Measurements from ENCODE around the gene IGFBP2. TPM values are rescaled to one million over a fixed set of nuclear protein-coding genes. Genes with fewer than 3 reads are reported as not detected.
A peak's percentile ranks its signal among the peaks of the same experiment; 100 is the strongest.

The IGFBP2 gene
- total RNA-seq, 1 experiment from 2014 or later = 0.32 TPM

DNA sequence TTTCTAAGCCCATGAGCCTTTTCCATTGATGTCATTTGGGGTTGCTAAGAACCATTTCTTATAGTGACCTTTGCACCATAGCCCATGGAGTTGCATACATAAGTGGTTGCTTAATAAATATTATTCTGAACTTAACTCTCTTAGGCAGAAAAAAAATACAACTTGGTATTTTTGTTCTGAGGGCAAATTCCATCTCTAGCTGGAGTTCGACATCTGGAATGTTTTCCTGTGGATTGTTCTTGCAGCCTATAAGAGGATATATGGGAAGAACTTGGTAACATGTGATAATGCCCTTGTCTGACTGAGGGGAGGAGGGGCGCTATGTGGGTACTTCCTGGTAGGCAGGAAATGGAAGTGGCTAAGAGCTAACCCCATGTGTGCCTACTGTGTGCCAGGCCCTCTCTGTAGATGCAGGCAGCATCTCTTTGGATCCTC, 20.7 kb downstream of the IGFBP2 start:
- H3K36me3 ChIP-seq = no peaks in the 10 kb centered on the region
- no peak overlapping the region for H3K27ac ChIP-seq
- no peaks in the 10 kb centered on the region for H3K9me3 ChIP-seq (replicated peaks)
- H3K4me1 ChIP-seq (replicated peaks) = 0 out of 2 replicates have a peak, but pooled peaks cover 6% of the 10 kb centered on the region
- H3K4me3 ChIP-seq = no peak overlapping the region
- no peaks in the 10 kb centered on the region for H3K27me3 ChIP-seq (replicated peaks)
- no peak for DNase-seq (ENCODE audit: low read depth in 1 of 2, low spot score in 2 of 2)

DNA sequence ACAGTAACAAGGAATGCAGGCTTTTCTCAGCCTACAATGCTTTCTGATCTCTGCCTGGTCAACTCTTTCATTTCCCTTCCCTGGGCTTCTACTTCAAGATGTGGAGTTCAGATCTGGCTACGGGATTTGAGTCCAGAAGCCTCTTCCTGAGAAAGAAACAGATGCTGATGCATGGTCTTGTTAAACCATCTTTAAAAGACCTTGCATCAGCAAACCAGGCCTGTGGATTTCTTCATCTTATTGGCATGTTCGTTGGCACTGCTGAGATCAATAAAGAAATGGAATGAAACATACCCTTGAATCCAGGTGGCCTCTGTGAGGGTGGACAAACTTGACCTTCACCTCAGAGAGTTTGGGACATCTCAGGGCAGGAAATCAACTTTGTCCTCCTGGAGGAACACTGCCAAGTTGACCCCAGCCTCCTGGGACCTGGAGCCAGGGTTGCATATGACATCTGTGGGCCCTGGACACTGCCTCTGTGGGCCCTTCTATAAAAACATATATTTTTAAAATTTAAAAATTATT, 21.4 kb downstream of the IGFBP2 start:
- 0 out of 2 replicates have a peak, but pooled peaks cover 6% of the 10 kb centered on the region for H3K4me1 ChIP-seq (replicated peaks)
- H3K27me3 ChIP-seq (replicated peaks) = no peaks in the 10 kb centered on the region
- H3K4me3 ChIP-seq = no peak overlapping the region
- no peaks in the 10 kb centered on the region for H3K9me3 ChIP-seq (replicated peaks)
- H3K36me3 ChIP-seq = no peaks in the 10 kb centered on the region
- H3K27ac ChIP-seq = no peak overlapping the region
- no peak for DNase-seq (ENCODE audit: low read depth in 1 of 2, low spot score in 2 of 2)

DNA sequence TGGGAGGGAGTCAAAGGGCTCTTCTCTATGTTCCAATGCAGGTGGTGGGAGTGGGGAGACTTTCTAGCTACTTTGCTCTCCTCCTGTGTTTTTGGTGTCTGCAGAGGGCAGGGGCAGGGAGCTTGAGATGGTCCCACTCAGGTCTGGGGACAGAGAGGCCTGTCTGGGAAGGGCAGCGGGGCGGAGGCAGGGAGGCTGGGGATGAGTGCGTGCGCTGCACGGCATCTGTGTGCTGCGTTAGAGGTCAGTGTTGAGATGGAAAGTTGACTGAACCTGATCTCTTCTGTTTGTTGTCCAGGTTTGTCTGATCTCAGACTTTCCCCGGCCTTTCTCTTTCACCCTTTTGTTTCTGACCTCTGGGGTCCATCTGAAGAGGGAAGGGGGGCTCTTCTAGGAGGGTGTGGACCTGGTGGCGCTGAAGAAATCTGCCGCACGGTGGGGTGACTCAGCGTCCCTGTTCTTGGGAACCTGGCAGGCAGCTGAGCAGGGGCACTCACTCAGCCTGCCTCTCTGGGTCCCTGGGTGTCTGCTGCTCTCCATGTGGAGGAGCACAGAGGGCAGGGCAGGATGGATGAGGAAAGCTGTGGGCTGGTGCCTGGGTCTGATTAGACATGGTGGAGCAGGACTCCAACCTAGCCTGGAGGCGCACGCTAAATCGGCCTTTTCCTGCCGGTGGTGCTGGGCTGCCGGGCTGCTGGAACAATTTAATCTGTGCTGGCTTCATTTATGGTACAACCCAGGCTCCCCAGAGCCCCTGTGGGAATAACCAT, 24.1 kb downstream of the IGFBP2 start:
- no peaks in the 10 kb centered on the region for H3K27me3 ChIP-seq (replicated peaks)
- H3K36me3 ChIP-seq = no peaks in the 10 kb centered on the region
- no peak overlapping the region for H3K4me3 ChIP-seq
- H3K9me3 ChIP-seq (replicated peaks) = no peaks in the 10 kb centered on the region
- no peak for DNase-seq (ENCODE audit: low read depth in 1 of 2, low spot score in 2 of 2)
- 0 out of 2 replicates have a peak, but pooled peaks cover 6% of the 10 kb centered on the region for H3K4me1 ChIP-seq (replicated peaks)
- H3K27ac ChIP-seq = no peak overlapping the region

DNA sequence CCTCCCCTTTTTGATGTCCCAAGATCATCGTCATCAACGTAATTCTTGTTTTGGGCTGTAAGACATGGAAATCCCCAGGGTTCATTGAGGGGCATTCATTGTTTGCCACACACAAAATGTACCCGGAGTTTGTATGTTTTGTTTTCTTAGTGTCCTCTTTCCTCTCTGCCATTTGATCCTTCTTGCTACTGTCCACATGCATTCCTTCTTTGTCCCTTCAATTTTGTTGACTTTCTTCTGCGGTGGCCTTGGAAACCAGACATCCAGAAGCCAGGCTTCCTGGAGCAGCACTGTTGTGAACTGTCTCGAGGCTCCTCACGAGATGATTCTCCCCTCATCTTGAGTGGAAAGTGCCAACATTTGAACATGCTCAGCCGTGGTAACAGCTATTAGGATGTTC, 24.8 kb downstream of the IGFBP2 start:
- H3K9me3 ChIP-seq (replicated peaks) = no peaks in the 10 kb centered on the region
- 0 out of 2 replicates have a peak, but pooled peaks cover 6% of the 10 kb centered on the region for H3K4me1 ChIP-seq (replicated peaks)
- no peak overlapping the region for H3K4me3 ChIP-seq
- peak in 1 of 2 experiments; percentile 14 for DNase-seq (ENCODE audit: low read depth in 1 of 2, low spot score in 2 of 2)
- H3K27me3 ChIP-seq (replicated peaks) = no peaks in the 10 kb centered on the region
- no peak overlapping the region for H3K27ac ChIP-seq
- H3K36me3 ChIP-seq = no peaks in the 10 kb centered on the region

DNA sequence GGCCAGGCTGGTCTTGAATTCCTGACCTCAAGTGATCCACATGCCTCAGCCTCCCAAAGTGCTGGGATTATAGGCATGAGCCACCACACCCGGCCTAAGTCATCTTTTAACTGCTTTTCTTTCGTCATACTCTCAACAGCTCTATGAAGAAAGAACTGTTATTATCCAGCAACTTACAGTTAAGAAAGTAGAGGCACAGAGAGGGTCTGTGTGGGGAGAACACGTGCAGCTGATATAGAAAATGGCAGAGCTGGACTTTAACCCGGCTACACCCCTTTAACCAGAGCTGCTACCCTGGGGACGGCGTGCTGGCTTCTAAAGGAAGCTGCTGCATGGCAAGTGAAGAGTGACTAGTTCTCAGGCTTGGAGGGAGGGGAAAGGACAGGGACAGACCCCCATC, 25.5 kb downstream of the IGFBP2 start:
- H3K27ac ChIP-seq = no peak overlapping the region
- no peak for DNase-seq (ENCODE audit: low read depth in 1 of 2, low spot score in 2 of 2)

DNA sequence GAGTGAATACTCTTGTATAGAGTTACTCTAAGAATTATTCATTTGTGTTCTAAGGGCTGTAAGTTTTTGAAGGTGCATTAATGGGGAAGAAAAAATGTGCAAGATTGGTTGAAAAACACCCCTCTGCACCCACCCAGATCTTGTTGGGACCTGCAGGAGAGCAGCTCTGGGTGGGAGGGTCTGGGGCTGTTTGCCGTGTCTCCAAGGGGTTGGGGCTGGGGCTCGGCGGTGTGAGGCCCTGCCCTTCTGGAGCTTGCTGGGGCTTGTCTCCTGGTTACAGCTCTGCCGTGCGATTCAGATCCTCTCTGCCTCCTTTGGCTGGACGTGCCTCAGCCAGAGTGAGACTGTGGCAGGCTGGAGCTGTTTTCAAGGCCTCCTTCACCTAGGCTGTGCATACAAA, 26.1 kb downstream of the IGFBP2 start:
- Histone ChIP-seq H3K27me3 (replicated peaks) (no peaks in the 10 kb centered on the region), H3K27ac (no peak overlapping the region), H3K4me3 (no peak overlapping the region), H3K9me3 (replicated peaks) (no peaks in the 10 kb centered on the region), H3K36me3 (no peaks in the 10 kb centered on the region), H3K4me1 (replicated peaks) (0 out of 2 replicates have a peak, but pooled peaks cover 6% of the 10 kb centered on the region)
- no peak for DNase-seq (ENCODE audit: low read depth in 1 of 2, low spot score in 2 of 2)

More for the DNA sequence above, 25.5 kb downstream of the IGFBP2 start:
- no peak overlapping the region for H3K4me3 ChIP-seq
- no peaks in the 10 kb centered on the region for H3K9me3 ChIP-seq (replicated peaks)
- H3K36me3 ChIP-seq = no peaks in the 10 kb centered on the region
- H3K4me1 ChIP-seq (replicated peaks) = 0 out of 2 replicates have a peak, but pooled peaks cover 6% of the 10 kb centered on the region
- no peaks in the 10 kb centered on the region for H3K27me3 ChIP-seq (replicated peaks)

DNA sequence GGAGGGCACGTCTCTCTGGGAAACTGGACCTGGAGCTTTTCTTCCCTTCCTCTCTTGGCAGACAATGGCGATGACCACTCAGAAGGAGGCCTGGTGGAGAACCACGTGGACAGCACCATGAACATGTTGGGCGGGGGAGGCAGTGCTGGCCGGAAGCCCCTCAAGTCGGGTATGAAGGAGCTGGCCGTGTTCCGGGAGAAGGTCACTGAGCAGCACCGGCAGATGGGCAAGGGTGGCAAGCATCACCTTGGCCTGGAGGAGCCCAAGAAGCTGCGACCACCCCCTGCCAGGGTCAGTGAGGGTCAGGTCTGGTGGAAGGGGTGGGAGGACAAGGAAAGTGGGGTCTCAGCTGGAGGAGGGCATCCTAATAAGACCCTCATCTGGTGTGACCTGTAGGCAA, 27.3 kb downstream of the IGFBP2 start:
- Histone ChIP-seq H3K36me3 (no peaks in the 10 kb centered on the region), H3K4me1 (replicated peaks) (0 out of 2 replicates have a peak, but pooled peaks cover 6% of the 10 kb centered on the region), H3K4me3 (no peak overlapping the region), H3K9me3 (replicated peaks) (no peaks in the 10 kb centered on the region), H3K27ac (no peak overlapping the region), H3K27me3 (replicated peaks) (no peaks in the 10 kb centered on the region)
- DNase-seq (ENCODE audit: low read depth in 1 of 2, low spot score in 2 of 2) = no peak

DNA sequence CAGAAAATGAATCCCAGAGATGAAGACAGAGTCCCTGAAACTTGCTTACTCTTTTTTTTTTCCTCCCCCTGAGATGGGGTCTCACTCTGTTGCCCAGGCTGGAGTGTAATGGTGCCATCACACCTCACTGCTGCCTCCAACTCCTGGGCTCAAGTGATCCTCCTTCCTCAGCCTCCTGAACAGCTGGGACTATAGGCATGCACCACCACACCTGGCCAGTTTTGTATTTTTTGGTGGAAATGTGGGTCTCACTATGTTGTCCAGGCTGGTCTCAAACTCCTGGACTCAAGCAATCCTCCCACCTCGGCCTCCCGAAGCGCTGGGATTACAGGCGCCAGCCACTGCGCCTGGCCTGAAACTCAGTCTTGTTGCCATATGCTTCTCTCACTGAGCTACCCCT, 27.8 kb downstream of the IGFBP2 start:
- 0 out of 2 replicates have a peak, but pooled peaks cover 6% of the 10 kb centered on the region for H3K4me1 ChIP-seq (replicated peaks)
- no peaks in the 10 kb centered on the region for H3K9me3 ChIP-seq (replicated peaks)
- H3K4me3 ChIP-seq = no peak overlapping the region
- DNase-seq (ENCODE audit: low read depth in 1 of 2, low spot score in 2 of 2) = no peak
- no peak overlapping the region for H3K27ac ChIP-seq
- no peaks in the 10 kb centered on the region for H3K36me3 ChIP-seq
- no peaks in the 10 kb centered on the region for H3K27me3 ChIP-seq (replicated peaks)

DNA sequence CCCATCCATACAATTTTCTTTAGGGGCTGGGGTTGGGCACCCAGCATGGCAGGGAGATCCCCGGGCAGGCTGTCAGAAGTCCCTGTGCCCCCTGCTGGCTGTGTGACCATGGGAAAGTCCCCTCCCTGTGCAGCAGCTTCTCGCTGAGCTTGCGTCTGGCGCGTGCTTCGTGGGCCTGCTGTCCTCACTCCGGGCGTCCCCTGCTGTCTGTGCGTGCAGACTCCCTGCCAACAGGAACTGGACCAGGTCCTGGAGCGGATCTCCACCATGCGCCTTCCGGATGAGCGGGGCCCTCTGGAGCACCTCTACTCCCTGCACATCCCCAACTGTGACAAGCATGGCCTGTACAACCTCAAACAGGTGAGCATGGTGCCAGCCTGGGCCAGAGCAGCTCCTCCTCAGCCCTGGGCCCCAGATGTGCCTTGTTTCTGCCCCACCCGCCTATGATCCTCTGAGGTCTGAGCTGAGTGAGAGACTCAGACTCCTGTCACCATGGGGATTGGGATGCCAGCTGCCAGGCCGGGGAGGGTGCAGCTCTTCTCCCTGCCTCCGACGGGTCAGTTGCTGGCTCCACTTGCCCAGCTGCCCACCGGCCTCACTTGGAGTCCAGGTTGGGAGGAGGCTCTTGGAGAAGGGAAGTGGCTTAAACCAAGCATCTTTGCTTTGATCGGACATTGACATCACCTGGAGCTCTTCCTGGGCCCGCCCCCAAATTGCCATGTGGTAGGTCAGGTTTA, 28.6 kb downstream of the IGFBP2 start:
- DNase-seq (ENCODE audit: low read depth in 1 of 2, low spot score in 2 of 2) = peak in 1 of 2 experiments; percentile 11
- no peak overlapping the region for H3K27ac ChIP-seq
- no peaks in the 10 kb centered on the region for H3K9me3 ChIP-seq (replicated peaks)
- H3K36me3 ChIP-seq = no peaks in the 10 kb centered on the region
- H3K4me3 ChIP-seq = no peak overlapping the region
- 0 out of 2 replicates have a peak, but pooled peaks cover 6% of the 10 kb centered on the region for H3K4me1 ChIP-seq (replicated peaks)
- no peaks in the 10 kb centered on the region for H3K27me3 ChIP-seq (replicated peaks)

DNA sequence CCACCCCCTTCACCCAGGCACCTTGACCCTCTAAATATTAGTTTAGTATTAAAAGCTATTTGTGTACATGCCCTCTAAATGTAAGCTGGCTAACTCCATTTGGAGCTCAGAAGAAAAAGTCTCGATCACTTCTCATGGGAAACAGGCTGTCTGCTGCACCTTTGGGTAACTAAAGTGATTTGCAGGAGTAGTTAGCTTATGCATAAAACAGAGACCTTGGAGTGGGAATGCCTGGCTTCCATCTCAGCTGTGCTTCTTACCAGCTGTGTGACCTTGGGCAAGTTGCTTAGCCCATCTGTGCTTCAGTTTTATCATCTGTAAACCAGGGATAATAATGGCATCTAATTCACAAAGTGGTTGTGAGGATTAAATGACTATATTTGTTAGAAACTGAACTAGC, 29.9 kb downstream of the IGFBP2 start:
- DNase-seq (ENCODE audit: low read depth in 1 of 2, low spot score in 2 of 2) = no peak
- no peak overlapping the region for H3K27ac ChIP-seq
- H3K36me3 ChIP-seq = no peaks in the 10 kb centered on the region
- H3K9me3 ChIP-seq (replicated peaks) = no peaks in the 10 kb centered on the region
- H3K4me1 ChIP-seq (replicated peaks) = 0 out of 2 replicates have a peak, but pooled peaks cover 1% of the 10 kb centered on the region
- no peaks in the 10 kb centered on the region for H3K27me3 ChIP-seq (replicated peaks)
- no peak overlapping the region for H3K4me3 ChIP-seq

DNA sequence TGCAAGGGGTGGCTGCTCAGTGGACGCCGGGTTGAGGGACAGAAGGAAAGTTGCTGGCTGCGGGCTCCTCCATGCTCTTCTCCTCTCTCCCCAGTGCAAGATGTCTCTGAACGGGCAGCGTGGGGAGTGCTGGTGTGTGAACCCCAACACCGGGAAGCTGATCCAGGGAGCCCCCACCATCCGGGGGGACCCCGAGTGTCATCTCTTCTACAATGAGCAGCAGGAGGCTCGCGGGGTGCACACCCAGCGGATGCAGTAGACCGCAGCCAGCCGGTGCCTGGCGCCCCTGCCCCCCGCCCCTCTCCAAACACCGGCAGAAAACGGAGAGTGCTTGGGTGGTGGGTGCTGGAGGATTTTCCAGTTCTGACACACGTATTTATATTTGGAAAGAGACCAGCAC, 30.6 kb downstream of the IGFBP2 start:
- no peak overlapping the region for H3K4me3 ChIP-seq
- H3K4me1 ChIP-seq (replicated peaks) = no peaks in the 10 kb centered on the region
- H3K27me3 ChIP-seq (replicated peaks) = no peaks in the 10 kb centered on the region
- no peaks in the 10 kb centered on the region for H3K9me3 ChIP-seq (replicated peaks)
- DNase-seq (ENCODE audit: low read depth in 1 of 2, low spot score in 2 of 2) = no peak
- no peak overlapping the region for H3K27ac ChIP-seq
- H3K36me3 ChIP-seq = no peaks in the 10 kb centered on the region

DNA sequence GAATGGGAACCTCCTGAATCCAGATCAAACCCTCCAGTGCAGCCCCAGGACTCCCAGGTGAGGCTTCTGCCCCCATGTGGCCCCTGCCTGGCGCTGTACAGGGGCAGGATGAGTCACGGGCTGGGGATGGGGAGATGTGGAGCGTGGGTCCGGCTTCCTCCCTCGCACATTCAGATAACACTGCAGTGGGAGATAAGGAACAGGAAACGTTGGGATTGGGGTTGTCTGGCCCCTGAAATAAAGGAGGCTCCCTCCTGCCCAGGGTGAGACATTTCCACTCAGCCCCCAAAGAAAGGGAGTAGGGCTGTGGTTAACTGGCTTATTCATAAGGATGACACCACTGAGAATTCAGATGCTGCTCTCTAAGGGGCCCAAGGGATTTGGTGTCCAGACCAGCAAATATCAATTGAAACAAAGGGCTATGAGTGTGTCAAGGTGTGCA, 31.4 kb downstream of the IGFBP2 start:
- H3K4me3 ChIP-seq = no peak overlapping the region
- H3K9me3 ChIP-seq (replicated peaks) = no peaks in the 10 kb centered on the region
- no peaks in the 10 kb centered on the region for H3K36me3 ChIP-seq
- no peaks in the 10 kb centered on the region for H3K27me3 ChIP-seq (replicated peaks)
- DNase-seq (ENCODE audit: low read depth in 1 of 2, low spot score in 2 of 2) = no peak
- H3K27ac ChIP-seq = no peak overlapping the region
- H3K4me1 ChIP-seq (replicated peaks) = no peaks in the 10 kb centered on the region

DNA sequence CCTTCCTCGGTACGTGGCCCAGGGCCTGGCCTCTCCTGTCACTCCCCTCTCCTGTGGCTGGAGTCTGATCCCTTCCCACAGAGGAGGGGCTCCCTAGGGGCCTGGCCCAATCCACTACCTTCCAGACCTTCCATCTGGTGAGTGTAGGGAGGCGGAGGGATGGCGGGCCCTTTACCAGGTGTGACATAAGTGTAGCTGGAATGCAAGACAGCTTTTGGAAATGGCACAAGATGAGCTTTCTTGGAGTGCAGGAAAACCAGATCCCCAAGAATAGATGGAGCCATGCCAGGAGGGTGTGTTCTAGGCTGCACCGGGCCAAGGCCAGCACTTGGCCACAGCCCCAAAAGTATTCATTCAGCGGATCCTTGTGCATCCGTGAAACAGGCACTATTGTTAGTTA, 32.0 kb downstream of the IGFBP2 start:
- no peak for DNase-seq (ENCODE audit: low read depth in 1 of 2, low spot score in 2 of 2)
- no peak overlapping the region for H3K27ac ChIP-seq

DNA sequence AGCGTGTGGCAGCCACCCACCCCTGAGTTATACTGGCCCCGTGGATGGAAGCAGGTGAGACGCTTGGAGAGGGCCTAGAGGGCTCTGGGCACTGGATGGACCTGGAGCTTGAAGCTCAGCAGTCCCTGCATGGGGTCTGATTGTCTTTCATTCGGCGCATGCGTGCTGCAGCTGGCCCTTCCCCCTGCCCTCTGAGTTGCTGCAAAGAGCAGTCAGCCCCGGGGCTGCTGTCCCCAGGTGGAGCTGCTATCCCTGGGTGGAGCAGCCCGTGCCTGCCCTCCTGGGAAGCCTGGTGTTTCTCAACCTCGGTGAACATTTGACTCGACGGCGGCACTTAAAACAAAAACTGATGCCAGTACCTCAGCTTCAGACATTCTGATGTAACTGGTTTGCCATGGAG, 32.5 kb downstream of the IGFBP2 start:
- no peak for DNase-seq (ENCODE audit: low read depth in 1 of 2, low spot score in 2 of 2)
- Histone ChIP-seq H3K9me3 (replicated peaks) (no peaks in the 10 kb centered on the region), H3K4me3 (no peak overlapping the region), H3K27me3 (replicated peaks) (no peaks in the 10 kb centered on the region), H3K36me3 (no peaks in the 10 kb centered on the region), H3K4me1 (replicated peaks) (no peaks in the 10 kb centered on the region), H3K27ac (no peak overlapping the region)

More for the DNA sequence above, 32.0 kb downstream of the IGFBP2 start:
- H3K27me3 ChIP-seq (replicated peaks) = no peaks in the 10 kb centered on the region
- no peaks in the 10 kb centered on the region for H3K4me1 ChIP-seq (replicated peaks)
- H3K4me3 ChIP-seq = no peak overlapping the region
- no peaks in the 10 kb centered on the region for H3K9me3 ChIP-seq (replicated peaks)
- no peaks in the 10 kb centered on the region for H3K36me3 ChIP-seq

Data from SJSA1 (cell line).